IPS-11a (cell line): ENCODE results near the gene PKD1L1.

Experiments
- H3K4me3 ChIP-seq: one replicate; pipeline ENCODE4 v1.5.1; 2013; ENCODE audit warnings: low read depth, low read length, control low read depth

The PKD1L1 gene

GRCh38 chr7:47906883-47907282 is 41.4 kb downstream of the PKD1L1 start:
- no peak overlapping the region for H3K4me3 ChIP-seq

GRCh38 chr7:47905076-47905920 is 43.0 kb downstream of the PKD1L1 start:
- no peak overlapping the region for H3K4me3 ChIP-seq

- H3K4me3 ChIP-seq = no peak overlapping the region
Observed at GRCh38 chr7:47902013-47902412, 46.3 kb downstream of the PKD1L1 start.

- no peak overlapping the region for H3K4me3 ChIP-seq
Observed at GRCh38 chr7:47901542-47901941, 46.7 kb downstream of the PKD1L1 start.

DNA sequence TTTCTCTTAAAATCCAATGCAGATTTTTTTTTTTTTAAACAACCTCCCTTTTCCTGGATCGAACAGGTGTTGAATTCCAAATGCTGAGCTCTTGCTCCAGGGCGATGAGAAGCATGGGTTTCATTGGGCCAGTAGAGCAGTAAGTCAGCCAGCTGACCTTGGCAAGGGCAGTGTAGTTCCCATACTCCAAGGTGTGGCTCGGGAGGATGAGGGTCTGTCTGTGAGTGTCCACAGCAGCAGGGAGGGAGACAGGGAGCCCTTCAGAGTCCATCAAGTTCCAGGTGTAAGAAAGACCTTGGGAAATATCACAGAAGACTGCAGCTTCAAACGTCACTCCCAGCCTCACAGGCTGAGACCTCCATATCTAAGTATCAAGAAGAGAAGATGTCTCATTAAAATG is 50.4 kb downstream of the PKD1L1 start:
- no peak overlapping the region for H3K4me3 ChIP-seq

- H3K4me3 ChIP-seq = no peak overlapping the region
Observed at GRCh38 chr7:47896809-47897423, 51.4 kb downstream of the PKD1L1 start.

DNA sequence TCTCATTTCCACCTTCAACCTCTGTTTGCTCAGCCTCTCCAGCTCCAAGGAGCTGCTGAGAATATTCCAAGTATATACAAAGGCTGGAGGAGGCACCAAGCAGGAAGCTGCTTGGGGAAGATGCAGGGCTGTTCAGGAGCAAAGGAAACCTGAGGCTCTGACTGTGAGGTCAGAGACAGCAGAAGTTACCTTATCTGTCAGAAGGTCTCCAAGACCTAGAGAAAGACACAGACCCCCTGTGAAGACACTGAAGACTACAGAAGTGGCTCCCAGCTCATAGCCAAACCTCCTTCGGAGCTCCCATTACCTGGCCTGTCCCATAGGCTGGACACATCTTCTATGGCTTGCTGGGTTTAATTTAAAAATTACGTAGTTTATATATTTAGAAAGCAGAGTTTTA is 53.2 kb downstream of the PKD1L1 start:
- H3K4me3 ChIP-seq = no peak overlapping the region

DNA sequence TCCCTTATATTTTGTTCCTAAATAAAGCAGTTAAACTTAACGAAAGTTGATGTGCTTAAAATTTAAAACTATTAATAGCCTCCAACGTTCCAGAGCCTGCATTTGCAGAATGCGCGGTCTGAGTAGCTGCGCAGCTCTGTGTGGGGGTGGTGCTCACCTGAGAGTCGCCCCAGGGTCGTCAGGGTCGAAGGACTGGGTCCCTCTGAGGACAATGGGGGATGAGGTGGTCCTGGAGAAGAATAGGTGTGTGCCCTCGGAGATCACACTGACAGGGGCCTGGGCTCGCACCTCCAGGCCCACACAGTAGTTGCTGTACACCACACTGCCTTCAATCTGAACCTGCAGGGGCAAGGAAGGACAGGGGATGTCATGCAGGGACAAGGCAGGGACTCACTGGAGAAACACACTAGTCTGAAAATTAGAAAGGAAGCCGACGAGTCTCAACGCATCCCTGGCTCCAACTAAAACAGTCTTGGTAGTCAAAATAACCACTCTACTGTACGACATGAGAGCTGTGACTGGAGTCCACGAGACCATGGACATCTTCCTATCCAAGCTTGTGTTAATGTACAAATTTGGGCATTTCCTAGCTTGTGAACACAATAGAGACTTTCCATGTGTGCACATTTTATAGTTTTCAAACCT is 54.4 kb downstream of the PKD1L1 start:
- H3K4me3 ChIP-seq = no peak overlapping the region

GRCh38 chr7:47893238-47893637 is 55.0 kb downstream of the PKD1L1 start:
- no peak overlapping the region for H3K4me3 ChIP-seq

DNA sequence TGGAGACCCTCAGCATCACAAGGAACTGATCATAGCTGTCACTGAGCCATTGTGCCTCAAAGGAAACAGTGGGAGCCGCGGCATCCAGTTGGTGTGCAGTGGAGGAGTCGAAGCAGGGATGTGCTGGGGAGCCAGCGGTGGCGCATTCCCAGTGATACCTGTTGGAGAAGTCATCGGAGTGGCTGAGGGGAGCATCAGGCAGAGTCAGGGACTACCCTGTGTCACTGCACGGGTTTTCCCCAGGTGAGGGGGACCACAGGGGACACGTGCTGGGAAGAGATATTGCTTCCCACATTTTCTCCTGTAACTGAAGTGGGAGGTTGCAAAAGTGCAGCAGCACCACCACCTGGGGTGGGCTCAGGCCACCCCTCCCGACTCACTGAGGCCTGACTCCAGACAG is 57.7 kb downstream of the PKD1L1 start:
- H3K4me3 ChIP-seq = no peak overlapping the region

GRCh38 chr7:47890125-47890524 is 58.1 kb downstream of the PKD1L1 start:
- no peak overlapping the region for H3K4me3 ChIP-seq

GRCh38 chr7:47889723-47890122 is 58.5 kb downstream of the PKD1L1 start:
- H3K4me3 ChIP-seq = no peak overlapping the region

- no peak overlapping the region for H3K4me3 ChIP-seq
Observed at GRCh38 chr7:47888371-47889265, 59.6 kb downstream of the PKD1L1 start.

DNA sequence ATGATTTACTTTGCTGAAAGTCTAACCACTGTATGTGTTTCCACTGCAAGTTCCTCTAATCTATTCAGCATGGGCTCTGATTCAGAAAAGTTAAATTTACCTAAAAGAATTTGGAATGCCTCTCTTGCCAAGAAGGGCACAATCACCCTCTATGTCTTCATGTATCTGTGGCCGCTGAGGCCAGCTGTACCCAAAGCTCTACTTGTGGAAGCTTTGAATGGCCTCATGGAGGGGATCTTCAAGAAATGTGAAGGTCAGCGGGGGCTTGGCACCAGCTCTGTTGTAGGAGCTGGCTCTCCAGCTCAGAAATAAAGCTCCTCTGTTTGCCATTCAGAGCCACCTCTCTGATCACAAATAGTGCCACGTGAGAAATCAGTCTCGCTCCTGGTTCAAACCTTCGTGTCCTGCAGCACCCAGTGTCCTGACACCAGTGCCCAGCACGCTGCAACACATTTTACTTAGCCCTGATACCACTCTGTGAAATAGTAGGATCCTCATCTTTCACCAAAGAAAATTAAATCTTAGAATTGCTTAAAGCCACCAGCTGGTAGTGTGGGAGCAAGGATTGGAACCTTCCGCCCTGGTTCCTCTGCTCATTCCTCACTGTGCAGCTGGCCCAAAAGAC is 61.1 kb downstream of the PKD1L1 start:
- no peak overlapping the region for H3K4me3 ChIP-seq

GRCh38 chr7:47885987-47886811 is 62.1 kb downstream of the PKD1L1 start:
- H3K4me3 ChIP-seq = no peak overlapping the region

DNA sequence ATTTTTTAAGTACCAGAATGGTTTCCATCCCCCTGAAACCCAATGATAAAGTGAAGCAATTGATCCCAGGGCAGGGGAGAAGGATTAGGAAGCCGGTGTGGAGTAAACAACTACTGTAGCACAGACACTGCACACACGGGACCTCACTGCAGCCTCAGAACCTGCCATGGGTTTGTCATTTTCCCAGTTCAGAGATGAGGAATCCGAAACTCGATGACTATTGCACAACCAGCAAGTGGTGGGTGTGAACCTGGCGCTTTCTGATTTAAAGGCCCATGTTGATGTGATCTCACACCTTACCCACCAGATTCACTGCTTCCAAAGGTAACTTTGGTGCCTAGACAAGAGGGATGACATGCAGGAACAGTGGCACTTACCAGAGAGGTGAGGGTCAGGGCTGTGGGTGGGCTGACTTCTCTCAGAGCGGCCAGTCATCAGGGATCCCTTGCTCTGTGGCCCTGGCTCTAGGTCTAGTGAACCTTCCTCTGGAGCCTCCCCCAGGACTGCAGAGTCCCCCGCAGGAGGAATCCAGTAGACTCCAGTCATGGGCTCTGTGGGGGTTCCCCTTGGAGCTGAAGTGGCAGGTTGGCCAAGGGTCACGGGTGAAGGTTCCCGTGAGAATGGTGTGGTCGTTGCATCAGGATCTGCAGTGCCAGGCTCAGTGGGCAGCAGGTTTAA is 62.8 kb downstream of the PKD1L1 start:
- no peak overlapping the region for H3K4me3 ChIP-seq

DNA sequence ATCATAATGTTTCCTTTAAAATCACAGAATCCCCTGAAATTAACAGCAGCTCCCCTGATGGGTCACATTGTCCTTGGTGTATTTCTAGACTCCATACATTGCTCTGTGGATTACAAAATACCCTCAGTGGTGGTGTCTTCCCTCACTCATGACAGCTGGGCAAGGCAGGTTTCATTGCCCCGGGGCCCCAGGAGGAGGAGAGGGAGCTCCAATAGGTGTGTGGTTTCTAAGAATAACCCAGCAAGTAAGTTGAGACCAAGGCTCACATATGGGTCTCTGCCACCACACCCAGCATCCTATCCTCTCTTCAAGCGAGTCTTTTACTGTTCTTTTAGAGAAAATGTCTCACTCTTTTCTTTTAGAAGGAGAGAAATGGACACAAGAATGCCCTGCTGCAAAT is 63.6 kb downstream of the PKD1L1 start:
- H3K4me3 ChIP-seq = no peak overlapping the region

- no peak overlapping the region for H3K4me3 ChIP-seq
Observed at GRCh38 chr7:47882635-47883034, 65.6 kb downstream of the PKD1L1 start.

DNA sequence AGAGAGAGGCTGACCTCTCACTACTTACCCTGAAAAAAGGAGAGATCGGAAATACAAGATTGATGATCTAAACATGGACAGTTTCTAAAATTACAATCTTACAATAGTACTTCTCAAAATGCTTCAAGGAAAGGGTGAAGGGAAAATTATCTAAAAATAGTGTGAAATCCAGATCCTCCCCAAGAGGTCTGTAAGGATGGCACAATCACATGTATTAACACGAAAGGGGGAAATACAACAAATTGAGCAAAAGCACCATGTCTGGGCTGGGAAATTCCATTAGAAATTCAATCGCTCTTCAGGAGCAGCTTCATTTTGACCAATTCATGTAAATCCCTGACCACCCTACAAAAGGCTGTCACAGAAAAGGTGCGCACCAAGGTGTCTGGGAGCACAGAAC is 67.0 kb downstream of the PKD1L1 start:
- H3K4me3 ChIP-seq = no peak overlapping the region
